GM21367 (cell line): ENCODE data around the gene POU6F1.
"Not testable (repeated sequence)": the region's sequence is repeated elsewhere in the genome, so short reads cannot be mapped to it uniquely, and the experiment has no call there.

Experiments used
- ATAC-seq: cut with Tn5 transposase; IDR thresholded peaks from one replicate; pipeline ENCODE4 v1.9.1; 2021; ENCODE audit not compliant: unreplicated experiment

Gene POU6F1

GRCh38 chr12:51217968-51218606, at the start of gene POU6F1:
Gene POU6F1 (minus strand): TSS chr12:51218062. CDS start chr12:51206836, 11,226 bp downstream.
- ATAC-seq = peak; percentile 62

- no peak for ATAC-seq
These were observed 47.2 kb upstream of the POU6F1 start for GRCh38 chr12:51265024-51265423.

- no peak for ATAC-seq
These were observed 46.4 kb upstream of the POU6F1 start for GRCh38 chr12:51264297-51264696.

- ATAC-seq = no peak
These were observed 45.5 kb upstream of the POU6F1 start for GRCh38 chr12:51263341-51263740.

- no peak for ATAC-seq
These were observed 44.9 kb upstream of the POU6F1 start for GRCh38 chr12:51262758-51263177.

GRCh38 chr12:51259600-51259999, 41.7 kb upstream of the POU6F1 start:
- not testable (repeated sequence) for ATAC-seq

GRCh38 chr12:51254536-51254935, 36.7 kb upstream of the POU6F1 start:
- ATAC-seq = no peak

- ATAC-seq = no peak
These were observed 35.4 kb upstream of the POU6F1 start for GRCh38 chr12:51253276-51253675.

GRCh38 chr12:51247523-51248206, 29.8 kb upstream of the POU6F1 start:
- no peak for ATAC-seq

- no peak for ATAC-seq
These were observed 28.5 kb upstream of the POU6F1 start for GRCh38 chr12:51246254-51246853.

- no peak for ATAC-seq
These were observed 27.8 kb upstream of the POU6F1 start for GRCh38 chr12:51245476-51246253.

- no peak for ATAC-seq
These were observed 26.4 kb upstream of the POU6F1 start for GRCh38 chr12:51244269-51244668.

- ATAC-seq = no peak
These were observed 25.0 kb upstream of the POU6F1 start for GRCh38 chr12:51242876-51243275.

- ATAC-seq = no peak
These were observed 24.3 kb upstream of the POU6F1 start for GRCh38 chr12:51242120-51242519.

- no peak for ATAC-seq
These were observed 23.1 kb upstream of the POU6F1 start for GRCh38 chr12:51240971-51241370.

- peak; percentile 79 for ATAC-seq
These were observed 20.9 kb upstream of the POU6F1 start, which contains the start of gene DAZAP2 for GRCh38 chr12:51238510-51239334. Gene DAZAP2 (plus strand): TSS chr12:51238826. CDS start chr12:51238908, 82 bp downstream.

- ATAC-seq = no peak
These were observed 20.2 kb upstream of the POU6F1 start for GRCh38 chr12:51238037-51238509.

- no peak for ATAC-seq
These were observed 16.7 kb upstream of the POU6F1 start for GRCh38 chr12:51234530-51234929.

- ATAC-seq = no peak
These were observed 14.8 kb upstream of the POU6F1 start for GRCh38 chr12:51232642-51233041.

GRCh38 chr12:51229116-51229809, 11.4 kb upstream of the POU6F1 start:
- ATAC-seq = no peak
